Measurements from ENCODE around the gene SETD9. TPM values are rescaled to one million over a fixed set of nuclear protein-coding genes. Genes with fewer than 3 reads are reported as not detected.

SETD9 gene
- total RNA-seq (10 to 100 TPM in 2 of 4 donors, 1 to 10 TPM in 2; 4.9 to 16.3 (median 11.0) TPM), polyA plus RNA-seq (10 to 100 TPM; 10.1 to 14.7 (median 11.1) TPM)
- long read RNA-seq, donor 1, transcript SETD9-201 (6 exons, 1,619 nt): major isoform, 8 of 13 reads
- long read RNA-seq, donor 1, partial matches to known transcripts: 0 of 13 reads
- long read RNA-seq, donor 1, other reads (novel, unspliced or antisense): 1 of 13 reads
- long read RNA-seq, donor 2, transcript SETD9-201 (6 exons, 1,619 nt): major isoform, 8 of 15 reads
- long read RNA-seq, donor 2, partial matches to known transcripts: 0 of 15 reads
- long read RNA-seq, donor 2, other reads (novel, unspliced or antisense): 2 of 15 reads

DNA sequence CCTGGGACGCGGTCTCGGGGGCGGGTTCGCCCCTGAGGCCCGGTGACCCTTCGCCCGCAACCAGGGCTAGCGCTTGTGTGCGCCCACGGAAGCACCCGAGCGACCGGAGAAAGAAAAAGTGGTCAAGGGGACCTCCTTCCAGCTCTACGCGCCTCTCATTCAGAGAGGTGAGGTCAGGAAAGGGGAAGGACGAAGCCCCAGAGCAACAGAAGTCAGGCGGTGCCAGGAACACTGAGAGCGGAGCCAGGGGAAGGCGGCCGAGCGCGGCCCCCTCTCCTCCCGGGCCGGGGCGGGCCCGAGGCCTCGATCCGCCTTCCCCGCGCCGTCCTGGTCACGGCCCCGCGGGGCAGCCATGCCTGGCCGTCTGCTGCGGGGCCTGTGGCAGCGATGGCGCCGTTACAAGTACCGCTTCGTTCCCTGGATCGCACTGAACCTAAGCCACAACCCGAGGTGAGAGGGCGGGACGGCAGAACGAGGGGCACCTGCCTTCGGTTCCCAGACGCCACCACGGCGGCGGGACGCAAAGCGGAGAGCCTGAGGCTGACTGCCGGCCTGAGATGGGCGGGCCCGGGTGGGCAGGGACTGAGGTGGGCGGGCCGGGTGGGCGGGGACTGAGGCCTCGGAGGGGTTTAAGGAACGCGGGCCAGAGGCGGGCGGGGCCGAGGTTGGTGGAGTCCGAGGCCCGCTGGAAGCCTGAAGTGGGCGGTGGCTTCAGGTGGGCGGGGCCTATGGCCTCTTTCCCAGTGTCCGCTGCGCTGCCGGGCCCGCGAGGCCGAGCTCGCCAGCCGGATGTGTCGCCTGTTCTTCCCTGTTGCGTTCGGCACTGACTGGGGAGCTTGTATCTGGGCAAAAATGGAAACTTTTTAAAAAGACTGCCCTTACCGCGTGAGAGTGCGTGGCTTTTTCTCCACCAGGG is at the start of gene SETD9:
Gene SETD9, plus strand, starts transcription at position 303 of the 916 bp plus-strand sequence. Its CDS starts 50 bp downstream, at position 353.
- Histone ChIP-seq H3K9me3 (no peaks in the 10 kb centered on the region), H3K4me1 (peaks cover 9% of the 10 kb centered on the region), H3K27ac (peak within 1 kb of the TSS; percentile 96), H3K4me3 (peak within 1 kb of the TSS; percentile 82), H3K36me3 (ENCODE audit: insufficient read depth in 1 of 2, low read depth in 1 of 2) (peaks cover 0 to 7% of the 10 kb centered on the region in 2 donors), H3K27me3 (ENCODE audit: insufficient read depth in 3 of 3, low read length in 2 of 3) (no peaks in the 10 kb centered on the region)
- DNase-seq (peak; percentile 99), ATAC-seq (peak; percentile 92 to 96 (median 95))
- WGBS, 3 donors: 0 to 1% (median 0%) methylated on average over 63 to 84 of the region's 84 CpGs
- TF ChIP-seq CTCF (IDR thresholded peaks at IDR 0.05): no peak
- intact Hi-C loops (cut with DNase I): loop anchor here (2.0 to 10.0 kb wide), 4 partner anchors 38 to 1555 kb away; partner anchors contain the start of genes GPBP1 (in 1 of the 2), MIER3 (in 1 of the 2) and PLK2 (in 1 of the 2)

GRCh38 chr5:56861893-56862485 is 47.4 kb upstream of the SETD9 start:
- TF ChIP-seq CTCF (IDR thresholded peaks at IDR 0.05): no peak
- ATAC-seq (no peak), DNase-seq (no peak)
- H3K27ac ChIP-seq: no peak overlapping the region
- no peaks in the 10 kb centered on the region for H3K4me1 ChIP-seq
- no peak overlapping the region for H3K4me3 ChIP-seq
- intact Hi-C loops (cut with DNase I): no loop called here
- 91 to 95% (median 92%) methylated on average over 4 of the region's 4 CpGs for WGBS, 3 donors
- peaks cover 0 to 44% of the 10 kb centered on the region in 2 donors for H3K36me3 ChIP-seq (ENCODE audit: insufficient read depth in 1 of 2, low read depth in 1 of 2)
- no peaks in the 10 kb centered on the region for H3K27me3 ChIP-seq (ENCODE audit: insufficient read depth in 3 of 3, low read length in 2 of 3)
- no peaks in the 10 kb centered on the region for H3K9me3 ChIP-seq

GRCh38 chr5:56862909-56863308 is 46.5 kb upstream of the SETD9 start:
- H3K27me3 ChIP-seq (ENCODE audit: insufficient read depth in 3 of 3, low read length in 2 of 3): no peaks in the 10 kb centered on the region
- no peaks in the 10 kb centered on the region for H3K4me1 ChIP-seq
- no peak for TF ChIP-seq CTCF (IDR thresholded peaks at IDR 0.05)
- intact Hi-C loops (cut with DNase I): no loop called here
- H3K36me3 ChIP-seq (ENCODE audit: insufficient read depth in 1 of 2, low read depth in 1 of 2): peaks cover 0 to 48% of the 10 kb centered on the region in 2 donors
- no peak overlapping the region for H3K27ac ChIP-seq
- H3K4me3 ChIP-seq: no peak overlapping the region
- ATAC-seq (no peak), DNase-seq (no peak)
- WGBS, 3 donors: 81 to 99% (median 96%) methylated on average over 3 of the region's 3 CpGs
- H3K9me3 ChIP-seq: no peaks in the 10 kb centered on the region

GRCh38 chr5:56871777-56872176 is 37.6 kb upstream of the SETD9 start:
- intact Hi-C loops (cut with DNase I): no loop called here
- Histone ChIP-seq H3K36me3 (ENCODE audit: insufficient read depth in 1 of 2, low read depth in 1 of 2) (peaks cover 4 to 96% of the 10 kb centered on the region in 2 donors), H3K27ac (no peak overlapping the region)

More at GRCh38 chr5:56871777-56872176, 37.6 kb upstream of the SETD9 start:
- no peak for DNase-seq
- no peak overlapping the region for H3K4me3 ChIP-seq
- H3K9me3 ChIP-seq: no peaks in the 10 kb centered on the region
- no peaks in the 10 kb centered on the region for H3K27me3 ChIP-seq (ENCODE audit: insufficient read depth in 3 of 3, low read length in 2 of 3)
- 82 to 89% (median 86%) methylated on average over 2 of the region's 2 CpGs for WGBS, 3 donors
- no peaks in the 10 kb centered on the region for H3K4me1 ChIP-seq
- ATAC-seq: no peak
- no peak for TF ChIP-seq CTCF (IDR thresholded peaks at IDR 0.05)

Data from psoas muscle (tissue), 8 donors.